ENCODE results near the gene CHST11. TPM values are rescaled to one million over a fixed set of nuclear protein-coding genes. Genes with fewer than 3 reads are reported as not detected.

The CHST11 gene
- total and polyA plus RNA-seq, 10 donors = 5.2 to 65.1 (median 48.4) TPM

DNA sequence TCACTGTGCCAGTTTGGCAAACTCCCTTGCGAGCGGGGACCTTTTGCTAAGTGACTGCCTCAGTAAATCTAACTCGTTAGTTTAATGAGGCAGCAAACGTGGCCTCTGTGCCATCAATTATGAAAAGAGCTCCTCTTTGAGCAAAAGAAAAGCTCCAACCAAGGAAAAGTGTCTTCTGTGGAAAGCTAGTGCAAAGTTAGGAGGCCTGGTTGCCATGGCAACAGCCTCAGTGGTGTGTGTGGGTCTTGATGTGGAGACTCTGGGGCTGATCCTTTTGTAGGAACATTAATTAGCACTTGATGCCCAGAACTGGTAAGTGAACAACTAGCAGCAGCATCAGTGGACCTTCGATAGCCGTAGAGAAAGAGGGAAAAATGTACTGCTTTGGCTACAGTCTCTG is 145.7 kb downstream of the CHST11 start:
- TF ChIP-seq POLR2AphosphoS5 (IDR thresholded peaks at IDR 0.05) (no peak), POLR2A (IDR thresholded peaks at IDR 0.05) (no peak), CTCF (IDR thresholded peaks at IDR 0.05 in 8 of 11, conservative IDR thresholded peaks at IDR 0.05 in 3 of 11) (no peak)
- Histone ChIP-seq H3K36me3 (peaks cover 0 to 21% (median 0%) of the 10 kb centered on the region in 6 donors), H3K9me3 (no peaks in the 10 kb centered on the region), H3K4me3 (no peak overlapping the region), H3K27me3 (replicated peaks in 1 of 7) (no peaks in the 10 kb centered on the region), H3K4me1 (peaks cover 19 to 98% (median 59%) of the 10 kb centered on the region in 6 donors), H3K27ac (peak overlapping the region in 5 of 8 donors; percentile 28 to 79 (median 51))
- whole genome bisulfite sequencing, 5 donors = 89 to 96% (median 92%) methylated on average over 6 of the region's 6 CpGs
- intact Hi-C loops (cut with DNase I; ENCODE audit: low total_unique reads) = no loop called here
- no peak for DNase-seq

DNA sequence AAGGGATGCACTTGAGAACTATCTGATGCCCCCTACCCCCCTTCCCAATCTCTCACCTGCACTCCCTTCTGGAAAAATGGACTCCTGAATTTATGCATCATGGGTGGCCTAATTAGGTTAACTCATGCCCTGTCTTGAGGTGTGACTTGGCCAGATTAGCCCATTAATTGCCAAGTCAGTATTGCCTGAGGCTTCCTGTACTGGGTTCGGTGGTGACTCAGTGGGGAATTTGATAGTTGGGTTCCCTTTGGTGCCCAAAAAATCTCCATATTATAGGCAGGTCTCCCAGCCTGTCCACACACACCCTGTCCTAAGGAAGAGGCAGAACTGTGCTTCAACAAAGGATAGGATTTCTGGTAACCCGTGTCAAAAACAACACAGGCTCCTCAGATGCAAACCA is 146.1 kb downstream of the CHST11 start:
- WGBS, 5 donors = 75 to 95% (median 91%) methylated on average over 2 of the region's 2 CpGs
- Histone ChIP-seq H3K4me3 (no peak overlapping the region), H3K9me3 (no peaks in the 10 kb centered on the region), H3K4me1 (peaks cover 19 to 94% (median 57%) of the 10 kb centered on the region in 6 donors), H3K27me3 (replicated peaks in 1 of 7) (no peaks in the 10 kb centered on the region), H3K36me3 (peaks cover 0 to 26% (median 0%) of the 10 kb centered on the region in 6 donors), H3K27ac (peak overlapping the region in 4 of 8 donors; percentile 70 to 79 (median 75))
- no peak for DNase-seq
- TF ChIP-seq POLR2A (IDR thresholded peaks at IDR 0.05) (no peak), CTCF (IDR thresholded peaks at IDR 0.05 in 8 of 11, conservative IDR thresholded peaks at IDR 0.05 in 3 of 11) (no peak), POLR2AphosphoS5 (IDR thresholded peaks at IDR 0.05) (no peak)
- intact Hi-C loops (cut with DNase I; ENCODE audit: low total_unique reads) = no loop called here

DNA sequence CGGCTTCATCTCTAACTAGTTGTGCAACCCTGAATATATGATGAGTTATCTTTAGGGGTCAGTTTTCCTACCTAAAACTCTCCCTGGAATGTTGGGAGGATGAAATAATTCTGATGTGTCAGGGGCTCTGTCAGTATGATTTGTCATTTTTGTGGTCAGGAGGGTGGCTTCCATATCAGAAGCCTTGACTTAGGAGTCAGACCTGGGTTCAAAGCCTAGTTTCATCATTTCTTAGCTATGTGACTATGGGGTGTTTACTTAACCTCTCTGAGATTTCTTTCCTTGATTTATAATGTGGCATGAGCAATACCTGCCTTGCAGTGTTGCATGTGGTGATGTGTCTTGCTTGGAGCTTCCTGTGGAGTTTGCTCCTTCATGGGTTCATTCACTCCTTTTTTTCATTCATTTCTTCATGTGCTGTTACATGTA is 146.8 kb downstream of the CHST11 start:
- H3K4me1 ChIP-seq = peaks cover 19 to 90% (median 55%) of the 10 kb centered on the region in 6 donors
- WGBS, 5 donors = 91 to 100% (median 98%) methylated on average over 1 of the region's 1 CpG
- no peak for DNase-seq

More for the DNA sequence above, 146.8 kb downstream of the CHST11 start:
- Histone ChIP-seq H3K4me3 (no peak overlapping the region), H3K36me3 (peaks cover 0 to 26% (median 0%) of the 10 kb centered on the region in 6 donors), H3K9me3 (no peaks in the 10 kb centered on the region), H3K27me3 (replicated peaks in 1 of 7) (no peaks in the 10 kb centered on the region), H3K27ac (peak overlapping the region in 7 of 8 donors; percentile 58 to 79 (median 70))
- intact Hi-C loops (cut with DNase I; ENCODE audit: low total_unique reads) = no loop called here
- TF ChIP-seq POLR2AphosphoS5 (IDR thresholded peaks at IDR 0.05) (no peak), POLR2A (IDR thresholded peaks at IDR 0.05) (no peak), CTCF (IDR thresholded peaks at IDR 0.05 in 8 of 11, conservative IDR thresholded peaks at IDR 0.05 in 3 of 11) (no peak)

All from spleen (tissue), 11 donors.